ACHN (cell line): ENCODE data around the gene PCDHGC3.
A peak's percentile ranks its signal among the peaks of the same experiment; 100 is the strongest.

Experiments
- DNase-seq: peaks from one replicate; pipeline ENCODE4 v3.0.0-alpha.2; 2015
- in situ Hi-C: cut with HindIII; loops from 2 replicates; pipeline ENCODE4 v1.10.0; 2017; ENCODE audit warnings: low sequenced_read_pairs, low pct_ligation_motif_present, low pct_unique_long_range_greater_than_20kb

The PCDHGC3 gene

GRCh38 chr5:141501761-141502160 is 26.0 kb downstream of the PCDHGC3 start:
- in situ Hi-C loops: no loop called here

GRCh38 chr5:141503681-141504080 is 27.9 kb downstream of the PCDHGC3 start:
- no peak for DNase-seq
- in situ Hi-C loops: no loop called here

More at GRCh38 chr5:141501761-141502160, 26.0 kb downstream of the PCDHGC3 start:
- no peak for DNase-seq

- in situ Hi-C loops: no loop called here
- no peak for DNase-seq
Measured at GRCh38 chr5:141504216-141504615, 28.4 kb downstream of the PCDHGC3 start.

- no peak for DNase-seq
- in situ Hi-C loops: no loop called here
Measured at GRCh38 chr5:141506381-141507155, 30.8 kb downstream of the PCDHGC3 start.

GRCh38 chr5:141507387-141508091 is 31.8 kb downstream of the PCDHGC3 start:
- in situ Hi-C loops: no loop called here
- DNase-seq: no peak

- in situ Hi-C loops: no loop called here
- peak; percentile 15 for DNase-seq
Measured at GRCh38 chr5:141508440-141508797, 32.7 kb downstream of the PCDHGC3 start.

- DNase-seq: peak; percentile 81
- in situ Hi-C loops: no loop called here
Measured at GRCh38 chr5:141508798-141509611, 33.2 kb downstream of the PCDHGC3 start.

- DNase-seq: no peak
- in situ Hi-C loops: no loop called here
Measured at GRCh38 chr5:141510160-141510559, 34.4 kb downstream of the PCDHGC3 start.

GRCh38 chr5:141510850-141511601 is 35.3 kb downstream of the PCDHGC3 start:
- DNase-seq: no peak
- in situ Hi-C loops: no loop called here

GRCh38 chr5:141511771-141512325 is 36.1 kb downstream of the PCDHGC3 start:
- in situ Hi-C loops: no loop called here

GRCh38 chr5:141512390-141512910 is 36.7 kb downstream of the PCDHGC3 start:
- peak; percentile 79 for DNase-seq
- in situ Hi-C loops: no loop called here

More at GRCh38 chr5:141511771-141512325, 36.1 kb downstream of the PCDHGC3 start:
- no peak for DNase-seq

- DNase-seq: peak; percentile 25
- in situ Hi-C loops: no loop called here
Measured at GRCh38 chr5:141512911-141513626, 37.3 kb downstream of the PCDHGC3 start.

- in situ Hi-C loops: no loop called here
- DNase-seq: peak; percentile 62
Measured at GRCh38 chr5:141513627-141514329, 38.0 kb downstream of the PCDHGC3 start.

- peak; percentile 3 for DNase-seq
- in situ Hi-C loops: no loop called here
Measured at GRCh38 chr5:141514330-141515133, 38.8 kb downstream of the PCDHGC3 start.

GRCh38 chr5:141515141-141515540 is 39.4 kb downstream of the PCDHGC3 start:
- in situ Hi-C loops: no loop called here
- DNase-seq: no peak
